Peyer's patch (tissue), 4 donors: ENCODE measurements around the gene CEL.

ENCODE experiments used
- CTCF ChIP-seq, 6 experiments: fragments of 450-650 bp in 4 of 6; fragments of 200-600 bp in 2 of 6; sonication (generic) in 1 of 6; IDR thresholded peaks; one replicate each; pipeline ENCODE4 v1.5.1; 2017 to 2019; ENCODE audit warnings: antibody characterized with exemption in 6 of 6, mild to moderate bottlenecking in 3 of 6, moderate library complexity in 1 of 6
- POLR2A ChIP-seq, 2 donors: fragments of 450-650 bp; IDR thresholded peaks; one replicate each; pipeline ENCODE4 v1.5.1; 2017; ENCODE audit warnings: antibody characterized with exemption in 2 of 2, mild to moderate bottlenecking in 2 of 2, moderate library complexity in 2 of 2

- TF ChIP-seq CTCF (IDR thresholded peaks at IDR 0.05) (no peak), POLR2A (IDR thresholded peaks at IDR 0.05) (no peak)
Measured at GRCh38 chr9:133073086-133074014, 11.6 kb downstream of the CEL start.
